Omental fat pad (tissue), 4 donors: ENCODE data around the gene ESPN. TPM values are rescaled to one million over a fixed set of nuclear protein-coding genes. Genes with fewer than 3 reads are reported as not detected.
"Not testable (repeated sequence)": the region's sequence is repeated elsewhere in the genome, so short reads cannot be mapped to it uniquely, and the experiment has no call there.

Source experiments
- ATAC-seq: fragments of 150-250 bp; one replicate; pipeline ENCODE4 v1.9.1; 2016; ENCODE audit warnings: mild to moderate bottlenecking, moderate library complexity; ENCODE audit not compliant: low FRiP score
- DNase-seq: peaks from one replicate; pipeline ENCODE4 v3.0.0-alpha.2; 2019; ENCODE audit warnings: low spot score
- CTCF ChIP-seq, 3 donors: fragments of 450-650 bp; IDR thresholded peaks; one replicate each; pipeline ENCODE4 v1.5.1; 2016 to 2017; ENCODE audit warnings: antibody characterized with exemption in 3 of 3, mild to moderate bottlenecking in 3 of 3, moderate library complexity in 2 of 3
- total RNA-seq, 4 donors: library from RNA; depleted of rRNA; stranded (reverse); fragments of >200 nt; gene quantifications; one replicate each; pipeline ENCODE4 v1.1.0, GENCODE V29; 2016

ESPN gene
- total RNA-seq, 4 donors from 2014 or later = 0.12 TPM; not detected in 3

DNA sequence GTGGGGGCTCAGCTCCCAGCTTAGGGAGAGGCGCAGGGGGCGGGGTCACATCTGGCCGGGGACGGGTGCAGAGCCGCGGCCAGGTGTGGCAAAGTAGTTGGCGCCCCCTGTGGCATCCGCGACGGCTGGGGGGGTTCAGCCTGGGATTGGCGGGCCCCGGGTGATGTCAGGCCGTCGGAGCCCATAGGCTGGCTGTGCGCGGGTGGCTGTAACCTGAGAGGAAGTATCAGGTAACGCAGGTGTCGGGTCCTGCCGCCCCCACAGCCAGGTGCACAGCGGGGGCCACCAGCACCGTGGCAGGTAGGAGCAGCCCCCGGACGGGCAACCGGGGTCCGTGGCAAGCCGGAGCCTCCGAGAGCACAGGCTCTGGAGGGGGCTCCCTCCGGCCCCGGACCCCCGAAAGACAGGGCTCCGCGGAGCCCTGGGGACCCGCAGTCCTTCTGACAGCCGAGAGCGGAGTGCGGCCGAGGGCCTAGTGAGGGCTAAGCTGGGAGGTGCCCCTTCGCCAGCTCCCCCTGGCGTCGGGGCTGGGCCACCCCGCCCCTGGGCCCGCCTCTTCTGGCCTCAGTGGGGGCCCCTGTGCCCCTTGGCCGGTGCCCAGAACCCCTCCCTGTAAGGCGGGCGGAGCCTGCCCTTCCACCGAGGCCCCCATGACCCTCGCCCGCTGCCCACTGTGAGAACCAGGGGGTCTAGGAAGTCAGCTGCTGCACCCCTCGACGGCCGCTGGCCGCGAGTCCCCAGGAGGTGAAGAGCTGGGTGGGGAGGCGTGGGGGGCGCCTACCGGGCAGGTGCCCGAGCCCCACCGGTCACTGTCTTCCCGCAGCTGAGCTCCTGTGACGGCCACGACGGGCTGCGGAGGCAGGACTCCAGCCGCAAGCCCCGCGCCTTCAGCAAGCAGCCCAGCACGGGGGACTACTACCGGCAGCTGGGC lies 23.5 kb downstream of the ESPN start:
- TF ChIP-seq CTCF (IDR thresholded peaks at IDR 0.05) = no peak
- no peak for DNase-seq
- no peak for ATAC-seq

GRCh38 chr1:6448749-6449631 lies 24.4 kb downstream of the ESPN start:
- DNase-seq (no peak), ATAC-seq (peak; percentile 37)
- TF ChIP-seq CTCF (IDR thresholded peaks at IDR 0.05) = no peak

DNA sequence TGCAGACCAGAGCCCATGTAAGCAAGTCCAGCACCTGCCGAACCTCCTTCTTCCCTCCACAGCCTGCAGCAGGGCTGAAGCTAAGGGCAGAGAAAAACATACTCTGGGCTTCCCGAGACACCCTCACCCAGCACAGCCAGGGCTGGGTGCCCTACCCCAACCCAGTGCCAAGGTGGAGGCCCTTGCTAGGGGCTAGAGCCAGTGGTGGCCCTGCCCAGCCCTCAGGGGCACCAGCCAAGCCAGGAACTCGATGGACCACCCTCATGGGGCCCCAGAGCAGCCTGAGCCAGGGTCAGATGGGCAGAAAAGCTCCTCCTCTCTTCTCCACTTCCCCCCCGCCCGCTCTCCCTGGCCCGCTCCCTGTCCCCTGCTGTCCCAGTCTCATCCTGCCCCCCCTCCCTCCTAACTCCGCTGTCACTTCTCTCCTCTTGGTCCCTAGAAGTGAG lies 25.5 kb downstream of the ESPN start:
- DNase-seq (no peak), ATAC-seq (no peak)
- no peak for TF ChIP-seq CTCF (IDR thresholded peaks at IDR 0.05)

DNA sequence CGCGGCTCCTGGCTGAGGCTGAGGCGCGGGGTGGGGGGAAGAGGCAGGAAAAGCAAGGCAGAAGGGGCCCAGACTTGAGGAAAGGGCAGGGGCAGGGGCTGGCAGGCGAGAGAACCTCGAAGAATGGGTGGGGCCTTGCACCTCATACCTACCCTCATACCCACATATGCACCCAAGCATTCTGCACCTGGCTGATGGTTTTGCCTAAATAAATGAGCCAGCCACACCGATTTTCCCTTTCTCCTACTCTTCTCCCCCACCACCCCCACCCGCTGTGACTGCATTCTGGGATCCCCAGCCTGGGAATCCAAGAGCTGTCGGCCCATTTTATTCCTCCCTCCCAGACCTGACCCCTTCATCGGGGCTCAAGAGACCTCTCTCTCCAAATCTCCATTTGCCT lies 25.9 kb downstream of the ESPN start:
- ATAC-seq, DNase-seq: not testable (repeated sequence)

- DNase-seq (no peak), ATAC-seq (no peak)
Observed at GRCh38 chr1:6450943-6451373, 26.4 kb downstream of the ESPN start.

DNA sequence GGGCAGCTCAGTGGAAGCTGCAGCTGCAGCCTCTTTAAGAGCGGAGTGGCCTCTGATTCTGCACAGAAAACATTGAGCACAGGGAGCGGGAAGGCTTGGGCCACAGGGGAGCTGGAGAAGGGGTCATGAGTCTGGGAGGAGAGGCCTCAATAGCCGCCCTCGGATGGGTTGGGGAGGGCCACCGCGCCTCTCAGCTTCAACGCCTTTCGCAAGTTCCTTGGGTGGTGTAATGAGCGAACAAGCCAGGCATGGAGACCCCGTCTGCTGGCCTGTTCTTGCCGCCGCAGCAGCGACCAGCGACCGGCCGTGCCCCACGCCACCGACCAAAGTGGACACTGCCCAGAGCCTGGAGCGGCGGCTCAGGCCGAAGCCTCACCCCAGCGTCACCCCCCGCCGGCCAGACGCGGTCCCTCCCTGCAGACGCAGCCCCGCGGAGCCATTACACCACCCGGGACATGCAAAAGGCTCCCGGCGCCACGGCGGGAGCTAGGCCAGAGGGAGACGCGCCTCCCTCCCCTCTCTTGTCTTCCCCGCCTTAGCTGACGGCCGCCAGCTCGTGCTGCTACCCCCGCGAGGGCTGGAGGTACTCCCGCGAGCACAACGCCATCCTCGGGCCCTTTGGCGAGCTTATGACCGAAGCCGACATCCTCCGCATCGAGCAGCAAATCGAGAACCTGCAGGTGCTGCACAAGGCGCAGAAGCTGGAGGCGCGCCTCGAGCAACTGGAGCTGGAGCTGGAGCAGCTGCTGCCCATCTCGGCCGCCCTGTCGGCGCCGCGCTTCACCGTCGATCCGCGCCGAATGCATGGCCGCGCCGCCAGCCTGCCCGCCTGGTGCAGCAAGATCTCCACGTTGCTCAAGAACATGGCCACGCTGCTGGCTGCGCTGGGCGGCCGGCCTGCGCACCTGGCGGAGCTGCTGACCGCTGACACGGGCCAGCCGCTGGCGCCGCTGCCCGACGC lies 29.6 kb downstream of the ESPN start:
- not testable (repeated sequence) for DNase-seq, ATAC-seq

More at GRCh38 chr1:6450943-6451373, 26.4 kb downstream of the ESPN start:
- no peak for TF ChIP-seq CTCF (IDR thresholded peaks at IDR 0.05)
